GM18951 (cell line): ENCODE results near the gene PRKAR1A.
"Not testable (repeated sequence)": the region's sequence is repeated elsewhere in the genome, so short reads cannot be mapped to it uniquely, and the experiment has no call there.

Source experiments
- POLR2A ChIP-seq: IDR thresholded peaks from 4 replicates; pipeline ENCODE4 v1.6.1; 2011; ENCODE audit warnings: mild to moderate bottlenecking; ENCODE audit not compliant: insufficient read length, insufficient read depth; ENCODE audit errors: extremely low read depth
- in situ Hi-C: fragments of 300-500 bp; cut with MboI; formaldehyde crosslinking; loops from one replicate; pipeline ENCODE4 v1.12.0; 2022; ENCODE audit warnings: low sequenced_read_pairs, mixed read lengths, inconsistent platforms; ENCODE audit not compliant: unreplicated experiment

Gene PRKAR1A

DNA sequence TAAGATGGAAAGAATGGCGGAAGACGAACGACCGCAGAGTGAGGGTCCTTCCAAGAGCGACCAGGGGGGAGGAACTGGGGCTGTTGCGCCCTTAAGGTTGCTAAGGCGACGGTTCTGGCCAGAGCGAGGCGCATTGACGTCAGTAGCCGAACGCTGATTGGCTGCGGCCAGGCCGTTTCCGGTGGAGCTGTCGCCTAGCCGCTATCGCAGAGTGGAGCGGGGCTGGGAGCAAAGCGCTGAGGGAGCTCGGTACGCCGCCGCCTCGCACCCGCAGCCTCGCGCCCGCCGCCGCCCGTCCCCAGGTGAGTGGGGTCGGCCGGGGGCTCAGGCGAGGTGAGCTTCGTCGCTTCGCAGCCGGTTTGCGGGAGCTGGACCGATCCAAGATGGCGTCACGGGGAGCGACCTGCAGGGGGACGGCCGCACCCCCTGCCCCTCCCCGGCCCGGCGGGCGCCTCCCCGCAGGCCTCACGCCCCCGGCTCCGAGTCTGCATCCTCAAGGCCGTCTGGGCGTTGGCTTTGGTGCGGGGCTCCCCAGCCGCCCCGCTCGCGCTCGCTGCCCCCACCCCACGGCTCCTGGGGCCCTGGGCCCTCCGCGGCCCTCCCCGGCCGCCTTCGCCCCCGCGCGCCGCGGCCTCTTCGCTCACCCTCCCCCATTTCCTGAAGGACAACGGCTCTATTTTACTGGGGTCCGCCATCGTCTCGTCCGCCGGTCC lies at the start of gene PRKAR1A:
PRKAR1A (plus strand) TSS at position 184 of the 713 bp plus-strand sequence. CDS start 2,970 bp downstream, outside the sequence.
- TF ChIP-seq POLR2A, result peak; percentile 86
- in situ Hi-C loops, result no loop called here

GRCh38 chr17:68463211-68464019 lies 48.8 kb upstream of the PRKAR1A start:
- TF ChIP-seq POLR2A, result no peak
- in situ Hi-C loops, result no loop called here

GRCh38 chr17:68468334-68468733 lies 43.9 kb upstream of the PRKAR1A start:
- in situ Hi-C loops, result no loop called here
- TF ChIP-seq POLR2A, result no peak

- no peak for TF ChIP-seq POLR2A
- in situ Hi-C loops, result no loop called here
Measured at GRCh38 chr17:68468788-68469187, 43.4 kb upstream of the PRKAR1A start.

GRCh38 chr17:68470961-68471360 lies 41.3 kb upstream of the PRKAR1A start:
- no peak for TF ChIP-seq POLR2A
- in situ Hi-C loops, result no loop called here

DNA sequence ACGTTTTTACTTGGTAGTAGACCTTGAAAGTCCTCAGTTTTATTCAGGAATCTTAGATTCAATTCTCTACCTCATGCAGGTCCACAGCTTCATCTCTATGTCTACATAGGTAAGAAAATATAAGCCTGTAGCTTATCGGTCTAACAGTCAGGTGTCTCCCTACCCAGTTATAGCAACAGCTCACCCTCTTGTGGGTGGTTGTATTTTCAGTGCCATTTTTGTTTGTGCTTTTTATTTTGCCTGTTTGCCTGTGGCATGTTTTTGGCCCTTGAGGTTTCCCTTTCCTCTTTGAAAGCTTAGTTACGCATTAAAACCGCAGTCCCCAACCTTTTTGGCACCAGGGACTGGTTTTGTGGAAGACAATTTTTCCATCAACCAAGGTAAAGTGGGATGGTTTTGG lies 31.3 kb upstream of the PRKAR1A start:
- in situ Hi-C loops, result no loop called here

DNA sequence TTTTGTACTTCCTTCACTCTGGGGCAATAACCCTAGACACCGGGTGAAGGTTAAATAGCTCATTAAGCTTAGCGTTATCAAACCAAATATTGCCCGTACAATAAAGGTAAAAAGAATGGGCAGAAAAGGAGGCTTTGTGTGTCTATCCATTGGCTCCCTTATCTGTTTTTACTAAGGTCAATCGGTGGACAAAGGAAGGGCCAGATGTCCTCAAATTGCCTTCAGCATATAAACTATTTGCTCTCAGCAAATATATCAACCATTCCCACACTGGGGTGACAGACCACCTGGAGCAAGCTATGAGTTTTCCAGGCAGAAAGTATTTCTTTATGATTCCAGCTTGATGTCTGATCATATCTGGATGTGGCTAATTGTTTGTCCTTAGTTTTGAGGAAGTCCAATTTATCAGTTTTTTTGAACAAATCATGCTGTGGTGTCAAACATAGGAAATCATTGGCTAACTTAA lies 29.6 kb upstream of the PRKAR1A start:
- in situ Hi-C loops, result no loop called here
- no peak for TF ChIP-seq POLR2A

More for the DNA sequence above, 31.3 kb upstream of the PRKAR1A start:
- TF ChIP-seq POLR2A, result no peak

DNA sequence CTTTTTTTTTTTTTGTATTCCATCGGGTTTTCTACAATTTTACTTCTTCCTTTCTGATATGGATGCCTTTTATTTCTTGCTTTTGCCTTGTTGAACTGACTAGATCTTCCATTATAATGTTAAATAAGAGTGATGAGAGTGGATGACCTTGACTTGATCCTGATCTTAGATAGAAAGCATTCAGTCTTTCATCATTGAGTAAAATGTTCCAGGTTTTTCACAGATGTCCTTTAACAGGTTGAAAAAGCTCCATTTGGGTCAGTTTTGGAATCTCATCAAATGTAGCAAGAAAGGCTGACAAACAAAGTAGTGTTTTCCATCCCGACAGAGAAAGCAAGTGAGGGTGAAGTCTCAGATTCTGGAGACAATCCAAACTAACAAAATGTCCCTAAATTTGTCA lies 27.8 kb upstream of the PRKAR1A start:
- in situ Hi-C loops, result no loop called here
- TF ChIP-seq POLR2A, result no peak

- no peak for TF ChIP-seq POLR2A
- in situ Hi-C loops, result no loop called here
Measured at GRCh38 chr17:68489919-68490318, 22.3 kb upstream of the PRKAR1A start.

- in situ Hi-C loops, result no loop called here
- no peak for TF ChIP-seq POLR2A
Measured at GRCh38 chr17:68491381-68492231, 20.6 kb upstream of the PRKAR1A start.

GRCh38 chr17:68492394-68493054 lies 19.7 kb upstream of the PRKAR1A start:
- in situ Hi-C loops, result not testable (repeated sequence)

DNA sequence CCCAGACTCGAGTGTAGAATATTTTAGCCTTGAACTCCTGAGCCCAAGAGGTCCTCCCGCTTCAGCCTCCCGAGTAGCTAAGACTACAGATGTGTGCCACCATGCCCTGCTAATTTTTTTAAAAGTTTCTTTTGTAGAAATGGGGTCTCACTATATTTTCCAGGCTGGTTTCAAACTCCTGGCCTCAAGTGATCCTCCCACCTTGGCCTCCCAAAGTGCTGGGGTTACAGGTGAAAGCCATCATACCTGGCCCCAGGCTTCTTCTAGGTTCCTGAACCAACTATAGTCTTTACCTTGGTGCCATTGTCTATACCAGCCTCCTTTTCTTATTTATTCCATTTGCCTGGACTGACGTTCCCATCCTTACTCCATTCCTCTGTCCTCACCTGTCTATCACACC lies 17.1 kb upstream of the PRKAR1A start:
- TF ChIP-seq POLR2A, result no peak
- in situ Hi-C loops, result no loop called here

GRCh38 chr17:68497885-68498319 lies 14.3 kb upstream of the PRKAR1A start:
- TF ChIP-seq POLR2A, result peak; percentile 24
- in situ Hi-C loops, result no loop called here
